Aorta (tissue), 5 donors: Measurements from ENCODE around the gene HSPBP1. TPM values are rescaled to one million over a fixed set of nuclear protein-coding genes. Genes with fewer than 3 reads are reported as not detected.

Experiments used
- ATAC-seq: fragments of 200-7000 bp; cut with Tn5 transposase; one replicate; pipeline ENCODE4 v1.9.1; 2022; ENCODE audit warnings: moderate library complexity; ENCODE audit not compliant: low FRiP score
- DNase-seq, 2 donors: peaks; one replicate each; pipeline ENCODE4 v3.0.0-alpha.2; 2020
- H3K27ac ChIP-seq, 2 donors: one replicate each; pipeline ENCODE4 v1.5.1; 2013; ENCODE audit warnings: low read length in 2 of 2, mild to moderate bottlenecking in 2 of 2, moderate library complexity in 2 of 2, control low read depth in 1 of 2, inconsistent platforms in 1 of 2, low read depth in 1 of 2
- H3K27me3 ChIP-seq, 2 donors: one replicate each; pipeline ENCODE4 v1.6.1; 2013; ENCODE audit warnings: control low read depth in 1 of 2, low read length in 1 of 2, mild to moderate bottlenecking in 1 of 2, moderate library complexity in 1 of 2; ENCODE audit not compliant: insufficient read depth in 2 of 2, control insufficient read depth in 1 of 2
- H3K36me3 ChIP-seq, 2 donors: one replicate each; pipeline ENCODE4 v1.6.1; 2013; ENCODE audit warnings: control low read depth in 1 of 2, low read length in 1 of 2, mild to moderate bottlenecking in 1 of 2; ENCODE audit not compliant: insufficient read depth in 2 of 2, control insufficient read depth in 1 of 2
- H3K4me1 ChIP-seq, 2 donors: one replicate each; pipeline ENCODE4 v1.6.1; 2013; ENCODE audit warnings: low read length in 2 of 2, control low read depth in 1 of 2, mild to moderate bottlenecking in 1 of 2, moderate library complexity in 1 of 2; ENCODE audit not compliant: insufficient read depth in 2 of 2, control insufficient read depth in 1 of 2
- H3K4me3 ChIP-seq, 2 donors: one replicate each; pipeline ENCODE4 v1.5.1; 2013; ENCODE audit warnings: low read length in 2 of 2, control low read depth in 1 of 2, mild to moderate bottlenecking in 1 of 2
- H3K9me3 ChIP-seq: one replicate; pipeline ENCODE4 v1.6.1; 2013; ENCODE audit warnings: mild to moderate bottlenecking, low read length; ENCODE audit not compliant: control insufficient read depth
- WGBS, 2 donors: extraction: QIAGEN DNeasy Blood & Tissue Kit; methylation state at CpG; one replicate each; pipeline ENCODE4 v1.1.7; 2013; 5-methylcytosine and 5-hydroxymethylcytosine counted together
- intact Hi-C, 2 donors: fragments of 100-400 bp; cut with DNase I; formaldehyde crosslinking; loops; one replicate each; pipeline versions ENCODE4 v1.14.2 to v1.15.0; 2022
- polyA plus RNA-seq, 2 donors: library from polyadenylated mRNA; stranded (reverse); fragments of 200-250 nt; gene quantifications; one replicate each; pipeline ENCODE4 v1.2.3, GENCODE V29; 2013
- total RNA-seq, 2 donors: library from RNA; stranded (reverse); fragmentation: NEBNext Ultra II Directional; extraction: Animal tissue kit (Norgen Biotek cat#: 25700); gene quantifications; one replicate each; pipeline ENCODE4 v1.2.1, GENCODE V29; 2021
- donor health status: healthy with polysubstance abuse.
- donor health status: Bipolar disorder and iron deficiency.
- donor health status: DM: no; HTN: no; CAD: no.
- donor health status: DM: no; HTN: no; CAD: no.
- donor health status: DM: yes; HTN: yes; CAD: no.

Gene HSPBP1
- total and polyA plus RNA-seq, 4 donors, result 14.1 to 25.3 (median 15.5) TPM

DNA sequence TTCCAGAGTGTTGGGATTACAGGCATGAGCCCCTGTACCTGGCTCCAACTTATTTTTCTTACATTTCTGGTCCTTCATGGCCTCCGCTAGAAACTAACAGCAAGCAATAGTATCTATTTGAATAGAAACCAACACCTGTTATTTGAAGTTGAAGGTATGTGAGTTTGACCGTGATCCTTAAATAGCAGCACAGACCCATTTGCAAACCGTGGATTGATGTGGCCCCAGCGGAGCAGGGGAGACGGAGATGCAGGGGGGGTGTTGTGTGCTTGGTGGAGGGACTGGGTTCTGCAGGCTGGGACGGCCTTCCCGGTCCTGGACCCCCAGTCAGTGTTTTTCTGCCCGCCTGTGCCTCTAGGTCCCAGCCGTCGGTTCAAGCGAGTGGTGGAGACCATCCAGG is 28.4 kb upstream of the HSPBP1 start:
- Histone ChIP-seq H3K4me3 (no peak overlapping the region), H3K4me1 (no peaks in the 10 kb centered on the region), H3K36me3 (peaks cover 0 to 2% of the 10 kb centered on the region in 2 donors), H3K27me3 (no peaks in the 10 kb centered on the region), H3K27ac (no peak overlapping the region), H3K9me3 (no peaks in the 10 kb centered on the region)
- intact Hi-C loops, result no loop called here
- DNase-seq (no peak), ATAC-seq (no peak)
- 95% methylated on average over 10 to 11 of the region's 11 CpGs for WGBS, 2 donors

DNA sequence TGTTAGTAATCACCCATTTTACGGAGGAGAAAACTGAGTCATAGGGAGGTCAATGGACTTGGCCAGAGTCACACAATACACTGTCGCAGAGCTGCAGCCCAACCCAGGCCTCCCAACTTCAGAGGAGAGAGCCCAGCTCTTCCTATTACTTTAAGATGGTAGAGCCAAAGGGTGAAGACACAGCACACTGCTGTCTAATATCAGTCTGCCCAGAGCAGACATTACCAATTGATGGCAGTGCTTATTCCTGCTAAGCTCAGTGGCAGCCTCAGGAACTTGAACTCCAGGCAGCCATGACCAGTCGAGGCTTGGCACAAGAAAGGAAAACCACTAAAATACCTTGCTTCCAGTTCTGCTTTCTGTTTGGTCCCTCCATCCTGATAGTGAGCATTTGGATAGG is 26.8 kb upstream of the HSPBP1 start:
- 82% methylated on average over 3 of the region's 3 CpGs for WGBS, 2 donors
- H3K36me3 ChIP-seq, result peaks cover 0 to 2% of the 10 kb centered on the region in 2 donors

DNA sequence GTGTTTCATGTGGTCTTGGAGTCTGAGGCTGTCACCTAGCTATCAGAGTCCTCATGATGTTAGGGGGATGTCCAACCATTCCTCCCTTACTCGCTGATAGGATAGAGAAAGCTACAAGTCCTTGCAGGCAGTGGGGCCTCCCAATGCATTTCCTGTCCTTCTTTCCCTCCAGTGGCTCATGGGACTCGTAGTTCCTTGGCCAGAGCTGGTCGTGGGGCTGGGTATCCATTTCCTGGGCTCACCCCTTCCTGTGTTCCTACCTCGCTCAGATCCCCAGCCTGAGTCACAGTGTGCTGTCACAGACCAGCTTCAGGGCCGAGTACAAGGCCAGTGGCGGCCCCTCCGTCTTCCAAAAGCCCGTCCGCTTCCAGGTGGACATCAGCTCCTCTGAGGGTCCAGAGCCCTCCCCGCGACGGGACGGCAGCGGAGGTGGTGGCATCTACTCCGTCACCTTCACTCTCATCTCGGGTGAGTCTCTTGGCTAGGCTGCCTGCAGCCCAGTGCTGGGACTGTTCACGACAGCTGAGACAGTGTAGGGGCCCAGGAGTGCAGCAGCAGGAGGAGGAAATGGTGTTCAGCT is 26.2 kb upstream of the HSPBP1 start:
- WGBS, 2 donors, result 92% methylated on average over 17 of the region's 17 CpGs
- Histone ChIP-seq H3K9me3 (no peaks in the 10 kb centered on the region), H3K27ac (no peak overlapping the region), H3K27me3 (no peaks in the 10 kb centered on the region), H3K4me3 (no peak overlapping the region), H3K4me1 (no peaks in the 10 kb centered on the region), H3K36me3 (peaks cover 0 to 2% of the 10 kb centered on the region in 2 donors)
- no peak for ATAC-seq
- no peak for DNase-seq
- intact Hi-C loops, result no loop called here

More for the DNA sequence above, 26.8 kb upstream of the HSPBP1 start:
- no peak overlapping the region for H3K27ac ChIP-seq
- DNase-seq (no peak), ATAC-seq (no peak)
- no peaks in the 10 kb centered on the region for H3K9me3 ChIP-seq
- intact Hi-C loops, result no loop called here
- no peaks in the 10 kb centered on the region for H3K4me1 ChIP-seq
- no peak overlapping the region for H3K4me3 ChIP-seq
- H3K27me3 ChIP-seq, result no peaks in the 10 kb centered on the region

DNA sequence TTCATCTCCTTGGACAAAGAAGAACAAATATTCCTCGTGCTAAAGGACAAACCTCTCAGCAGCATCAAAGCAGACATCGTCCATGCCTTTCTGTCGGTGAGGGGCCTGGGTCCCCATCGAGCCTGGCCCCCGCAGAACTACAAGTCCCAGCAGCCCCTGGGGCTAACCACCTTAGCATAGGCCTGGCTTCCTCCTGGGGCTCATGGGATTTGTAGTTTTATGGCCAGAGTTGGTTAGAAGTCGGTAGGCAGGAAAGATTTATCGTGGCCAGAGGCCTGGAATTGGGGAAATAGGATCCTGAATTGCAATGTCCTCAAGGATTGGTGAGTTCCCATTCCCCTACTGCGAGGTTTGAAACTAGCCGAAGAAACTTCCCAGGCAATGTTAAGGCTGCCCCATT is 25.6 kb upstream of the HSPBP1 start:
- Histone ChIP-seq H3K4me3 (no peak overlapping the region), H3K4me1 (no peaks in the 10 kb centered on the region), H3K9me3 (no peaks in the 10 kb centered on the region), H3K27me3 (no peaks in the 10 kb centered on the region), H3K36me3 (peaks cover 0 to 2% of the 10 kb centered on the region in 2 donors), H3K27ac (no peak overlapping the region)
- intact Hi-C loops, result no loop called here
- WGBS, 2 donors, result 83% methylated on average over 9 of the region's 9 CpGs
- DNase-seq, result no peak
- no peak for ATAC-seq

DNA sequence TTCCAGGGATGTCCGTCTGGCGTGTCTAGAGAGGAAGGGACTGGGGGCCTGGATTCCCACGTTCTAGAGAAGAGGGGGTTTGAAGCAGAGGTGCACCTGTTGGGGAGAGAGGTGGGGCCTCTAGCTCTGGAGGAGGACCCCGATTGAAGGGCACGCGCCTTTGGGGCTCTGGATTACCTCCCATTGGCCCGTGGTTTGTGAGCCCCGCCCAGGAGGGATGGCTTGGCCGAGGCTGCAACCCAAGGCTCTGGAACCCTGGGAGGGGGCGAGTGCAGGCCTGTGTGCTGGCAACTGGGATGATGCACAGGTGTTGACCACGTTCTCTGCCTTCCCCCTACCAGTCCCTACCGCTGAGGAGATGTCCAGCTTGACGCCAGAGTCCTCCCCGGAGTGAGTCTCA is 25.1 kb upstream of the HSPBP1 start:
- peaks cover 0 to 2% of the 10 kb centered on the region in 2 donors for H3K36me3 ChIP-seq
- H3K27ac ChIP-seq, result no peak overlapping the region
- ATAC-seq (no peak), DNase-seq (peak in 1 of 2 donors; percentile 40)
- intact Hi-C loops, result no loop called here
- 80 to 81% methylated on average over 14 of the region's 14 CpGs for WGBS, 2 donors
- no peak overlapping the region for H3K4me3 ChIP-seq
- H3K4me1 ChIP-seq, result no peaks in the 10 kb centered on the region
- no peaks in the 10 kb centered on the region for H3K9me3 ChIP-seq
- H3K27me3 ChIP-seq, result no peaks in the 10 kb centered on the region

DNA sequence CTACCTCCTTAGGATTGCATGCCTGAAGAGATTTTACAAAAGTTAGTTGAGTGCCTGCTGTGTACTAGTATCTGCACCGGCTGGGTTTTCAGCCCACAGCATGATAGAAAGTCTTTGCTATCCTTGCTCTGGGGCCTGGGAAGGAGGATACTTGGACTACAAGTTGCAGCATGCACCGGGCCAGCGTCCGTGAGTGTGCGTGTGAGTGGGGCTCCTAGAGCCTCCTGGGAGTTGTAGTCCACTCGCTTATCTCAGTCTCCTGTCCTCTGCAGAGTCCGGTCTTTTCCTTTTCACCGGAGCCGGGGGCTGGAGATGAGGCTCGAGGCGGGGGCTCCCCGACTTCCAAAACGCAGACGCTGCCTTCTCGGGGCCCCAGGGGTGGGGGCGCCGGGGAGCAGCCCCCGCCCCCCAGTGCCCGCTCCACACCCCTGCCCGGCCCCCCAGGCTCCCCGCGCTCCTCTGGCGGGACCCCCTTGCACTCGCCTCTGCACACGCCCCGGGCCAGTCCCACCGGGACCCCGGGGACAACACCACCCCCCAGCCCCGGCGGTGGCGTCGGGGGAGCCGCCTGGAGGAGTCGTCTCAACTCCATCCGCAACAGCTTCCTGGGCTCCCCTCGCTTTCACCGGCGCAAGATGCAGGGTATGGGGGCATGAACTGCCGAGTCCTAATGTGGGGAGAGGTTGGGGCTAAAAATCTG is 24.5 kb upstream of the HSPBP1 start:
- no peak overlapping the region for H3K27ac ChIP-seq
- no peak overlapping the region for H3K4me3 ChIP-seq
- intact Hi-C loops, result no loop called here
- H3K27me3 ChIP-seq, result no peaks in the 10 kb centered on the region
- no peaks in the 10 kb centered on the region for H3K4me1 ChIP-seq
- DNase-seq, result peak in 1 of 2 donors; percentile 60
- no peaks in the 10 kb centered on the region for H3K9me3 ChIP-seq
- ATAC-seq, result no peak
- 86 to 90% methylated on average over 35 to 39 of the region's 39 CpGs for WGBS, 2 donors
- H3K36me3 ChIP-seq, result peaks cover 0 to 2% of the 10 kb centered on the region in 2 donors

DNA sequence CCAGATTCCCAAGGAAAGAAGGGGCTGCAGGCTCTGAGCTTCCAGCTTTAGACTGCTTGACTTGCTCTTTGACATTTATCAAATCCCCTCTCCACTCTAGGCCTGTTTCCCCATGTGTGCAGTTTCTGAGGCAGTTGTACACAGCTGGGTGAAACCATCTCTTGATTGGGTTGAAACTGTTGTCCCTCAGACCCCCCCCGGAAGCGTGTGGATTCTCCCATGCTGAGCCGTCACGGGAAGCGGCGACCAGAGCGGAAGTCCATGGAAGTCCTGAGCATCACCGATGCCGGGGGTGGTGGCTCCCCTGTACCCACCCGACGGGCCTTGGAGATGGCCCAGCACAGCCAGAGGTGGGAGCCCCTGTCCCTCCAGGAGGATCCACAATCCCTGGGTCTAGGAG is 23.6 kb upstream of the HSPBP1 start:
- Histone ChIP-seq H3K4me1 (no peaks in the 10 kb centered on the region), H3K36me3 (peaks cover 0 to 2% of the 10 kb centered on the region in 2 donors), H3K9me3 (no peaks in the 10 kb centered on the region), H3K27ac (no peak overlapping the region), H3K27me3 (no peaks in the 10 kb centered on the region), H3K4me3 (no peak overlapping the region)
- DNase-seq (no peak), ATAC-seq (no peak)
- 86 to 90% methylated on average over 11 of the region's 11 CpGs for WGBS, 2 donors
- intact Hi-C loops, result loop anchor here in 1 of 2 donors (2.0 kb wide), 1 partner anchor 81 kb away; the partner anchor contains the start of genes RPL28 and TMEM238

DNA sequence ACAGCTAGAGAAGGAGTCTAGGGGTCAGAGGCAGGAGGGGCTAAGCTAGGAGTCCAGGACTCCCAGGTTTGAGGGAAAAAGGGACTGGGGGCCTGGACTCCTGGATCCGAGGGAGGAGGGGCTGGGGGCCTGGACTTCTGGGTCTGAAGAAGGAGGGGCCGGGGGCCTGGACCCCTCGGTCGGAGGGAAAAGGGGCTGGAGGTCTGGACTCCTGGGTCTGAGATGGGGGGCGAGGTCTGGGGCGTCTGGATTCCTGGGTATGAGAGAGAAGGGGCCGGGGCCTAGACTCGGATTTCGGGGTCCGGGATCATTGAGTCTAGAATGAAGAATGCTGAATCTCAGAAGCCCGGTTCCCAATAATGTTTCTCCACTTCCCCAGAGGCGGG is 22.4 kb upstream of the HSPBP1 start:
- Histone ChIP-seq H3K36me3 (peaks cover 0 to 2% of the 10 kb centered on the region in 2 donors), H3K9me3 (no peaks in the 10 kb centered on the region), H3K4me1 (no peaks in the 10 kb centered on the region), H3K4me3 (no peak overlapping the region), H3K27me3 (no peaks in the 10 kb centered on the region), H3K27ac (no peak overlapping the region)
- intact Hi-C loops, result loop anchor here in 1 of 2 donors (2.0 kb wide), 1 partner anchor 82 kb away; the partner anchor contains the start of genes RPL28 and TMEM238
- ATAC-seq (no peak), DNase-seq (peak in 1 of 2 donors; percentile 45)
- WGBS, 2 donors, result 85% methylated on average over 12 of the region's 12 CpGs
